Measurements from ENCODE around the gene EXOG.
"Not testable (repeated sequence)": the region's sequence is repeated elsewhere in the genome, so short reads cannot be mapped to it uniquely, and the experiment has no call there.

DNA sequence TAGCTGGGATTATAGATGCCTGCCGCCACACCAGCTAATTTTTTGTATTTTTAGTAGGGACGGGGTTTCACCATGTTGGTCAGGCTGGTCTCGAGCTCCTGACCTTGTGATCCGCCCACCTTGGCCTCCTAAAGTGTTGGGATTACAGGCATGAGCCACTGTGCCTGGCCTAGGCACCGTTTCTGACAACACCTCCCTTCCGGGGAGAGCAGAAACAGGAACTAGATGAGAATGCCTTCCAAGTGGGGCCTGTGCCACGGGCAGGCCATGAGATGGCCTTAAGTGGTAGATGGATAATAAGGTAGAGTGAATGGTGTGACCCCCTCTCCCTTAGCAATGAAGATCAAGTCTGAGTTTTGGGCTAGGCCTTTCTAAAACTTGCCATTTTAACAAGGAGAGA is 70.7 kb downstream of the EXOG start:
- not testable (repeated sequence) for TF ChIP-seq CTCF (IDR thresholded peaks at IDR 0.05 in 2 of 3, conservative IDR thresholded peaks at IDR 0.05 in 1 of 3; ENCODE audit: borderline replicate concordance in 1 of 3, insufficient read depth in 1 of 3, low read depth in 2 of 3, low read length in 2 of 3); FOSL1 (IDR thresholded peaks at IDR 0.05; ENCODE audit: low read depth); EZH2 (IDR thresholded peaks at IDR 0.05)
